Prostate gland (tissue), 2 donors: ENCODE results near the gene LBP.

Source experiments
- POLR2A ChIP-seq: fragments of 450-650 bp; IDR thresholded peaks from one replicate; pipeline ENCODE4 v1.6.1; 2016; ENCODE audit warnings: antibody characterized with exemption, mild to moderate bottlenecking
- POLR2AphosphoS5 ChIP-seq: sonication (generic); formaldehyde crosslinking; IDR thresholded peaks from one replicate; pipeline ENCODE4 v1.6.1; 2017; ENCODE audit warnings: antibody characterized with exemption
- TF ChIP-seq, protein P1 (sequence below), 4 experiments: fragments of 200-600 bp in 2 of 4; fragments of 450-650 bp in 2 of 4; sonication (generic) in 2 of 4; IDR thresholded peaks; 1 replicate in 3 of 4; 2 replicates in 1 of 4; pipeline ENCODE4 v1.5.1; 2016 to 2019; ENCODE audit warnings: antibody characterized with exemption in 4 of 4, mild to moderate bottlenecking in 2 of 4, moderate library complexity in 2 of 4

DNA sequence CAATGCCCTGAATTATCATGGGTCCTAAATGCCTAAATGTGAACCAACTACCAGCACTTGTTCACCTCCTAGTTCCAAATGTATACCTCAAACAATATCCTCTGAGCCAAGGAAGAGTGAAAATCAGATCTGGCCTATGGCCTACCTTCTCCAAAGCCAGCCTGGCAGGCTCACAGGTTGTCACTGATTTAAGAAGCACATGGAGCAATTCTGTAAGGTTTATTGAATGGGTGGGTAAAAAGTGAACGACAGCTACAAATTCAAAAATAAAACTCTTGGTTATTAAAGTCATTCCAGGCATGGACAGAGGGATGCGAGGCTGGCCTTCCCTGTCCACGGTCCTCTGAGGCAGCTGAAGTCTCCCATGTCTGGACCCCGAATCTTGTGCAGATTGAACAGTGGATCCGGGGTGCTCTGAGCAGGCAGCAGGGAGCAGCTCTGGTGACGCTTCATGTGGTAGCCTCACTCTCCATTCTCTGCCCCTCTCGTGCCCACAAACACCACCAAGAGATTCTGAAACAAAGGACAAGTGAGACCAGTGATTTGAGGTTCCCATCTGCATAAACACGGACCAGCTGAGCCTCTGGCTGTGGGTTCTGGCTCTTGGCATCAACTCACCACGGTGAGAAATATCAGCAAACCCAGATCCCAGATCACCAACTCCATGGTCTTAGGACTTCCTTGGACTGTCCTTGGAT lies 74.3 kb downstream of the LBP start:
- TF ChIP-seq POLR2A = no peak
- TF ChIP-seq, protein P1, sequence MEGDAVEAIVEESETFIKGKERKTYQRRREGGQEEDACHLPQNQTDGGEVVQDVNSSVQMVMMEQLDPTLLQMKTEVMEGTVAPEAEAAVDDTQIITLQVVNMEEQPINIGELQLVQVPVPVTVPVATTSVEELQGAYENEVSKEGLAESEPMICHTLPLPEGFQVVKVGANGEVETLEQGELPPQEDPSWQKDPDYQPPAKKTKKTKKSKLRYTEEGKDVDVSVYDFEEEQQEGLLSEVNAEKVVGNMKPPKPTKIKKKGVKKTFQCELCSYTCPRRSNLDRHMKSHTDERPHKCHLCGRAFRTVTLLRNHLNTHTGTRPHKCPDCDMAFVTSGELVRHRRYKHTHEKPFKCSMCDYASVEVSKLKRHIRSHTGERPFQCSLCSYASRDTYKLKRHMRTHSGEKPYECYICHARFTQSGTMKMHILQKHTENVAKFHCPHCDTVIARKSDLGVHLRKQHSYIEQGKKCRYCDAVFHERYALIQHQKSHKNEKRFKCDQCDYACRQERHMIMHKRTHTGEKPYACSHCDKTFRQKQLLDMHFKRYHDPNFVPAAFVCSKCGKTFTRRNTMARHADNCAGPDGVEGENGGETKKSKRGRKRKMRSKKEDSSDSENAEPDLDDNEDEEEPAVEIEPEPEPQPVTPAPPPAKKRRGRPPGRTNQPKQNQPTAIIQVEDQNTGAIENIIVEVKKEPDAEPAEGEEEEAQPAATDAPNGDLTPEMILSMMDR (IDR thresholded peaks at IDR 0.05) = no peak
- TF ChIP-seq POLR2AphosphoS5 = no peak
